HCT116 (cell line): ENCODE results near the gene LRRC61. TPM values are rescaled to one million over a fixed set of nuclear protein-coding genes. Genes with fewer than 3 reads are reported as not detected.

Experiments
- ATAC-seq: fragments of 200-7000 bp; cut with Tn5 transposase; 2 replicates; pipeline ENCODE4 v1.9.1; 2020; ENCODE audit warnings: mild to moderate bottlenecking, moderate library complexity
- BruUV-seq: library from RNA; stranded (reverse); fragments of 400-500 nt; replicated peaks from 2 replicates; lab custom pipeline; 2021; lab: Mats Ljungman, UMichigan
- CTCF ChIA-PET: fragments of 300-600 bp; sonication (Branson Sonifier 250); formaldehyde crosslinking; loops from one replicate; lab custom pipeline; 2021; ENCODE audit warnings: antibody characterized with exemption; lab: Charles Lee
- POLR2A ChIA-PET: fragments of 300-600, 350-600 bp; sonication (Branson Sonifier 250); formaldehyde crosslinking; loops from one replicate; lab custom pipeline; 2021; ENCODE audit warnings: antibody characterized with exemption; lab: Charles Lee
- RAD21 ChIA-PET, 2 experiments: fragments of 300-600 bp; sonication (Branson Sonifier 250); formaldehyde crosslinking; loops; one replicate each; lab custom pipeline; 2023; ENCODE audit warnings: low total read pairs in 2 of 2; ENCODE audit not compliant: uncharacterized antibody in 2 of 2, unreplicated experiment in 2 of 2, low non-redundant PET in 1 of 2; lab: Charles Lee
- DNase-seq: peaks from one replicate; pipeline ENCODE4 v3.0.0-alpha.2; 2010; ENCODE audit warnings: low read depth, low spot score
- H2AFZ ChIP-seq: fragments of 200-600 bp; shearing (Covaris generic), sonication (generic); 2 replicates; pipeline ENCODE4 v1.6.1; 2017; ENCODE audit warnings: low read depth, mixed run types, mixed read lengths, antibody characterized with exemption, low read length; ENCODE audit not compliant: poor library complexity, severe bottlenecking
- H3K27ac ChIP-seq: 2 replicates; pipeline ENCODE4 v1.5.1; 2012; ENCODE audit warnings: low read depth, low read length
- H3K27me3 ChIP-seq: fragments of 200-600 bp; sonication (generic); 2 replicates; pipeline ENCODE4 v1.6.1; 2016; ENCODE audit warnings: mixed run types, low read length, mixed read lengths; ENCODE audit not compliant: insufficient read depth
- H3K36me3 ChIP-seq, 2 experiments: fragments of 200-500 bp in 1 of 2; fragments of 200-600 bp in 1 of 2; sonication (Bioruptor generic) in 1 of 2; sonication (generic) in 1 of 2; 2 replicates each; pipeline versions ENCODE4 v1.5.1 to v1.6.1; 2014 to 2016; ENCODE audit warnings: low read length in 2 of 2, inconsistent platforms in 1 of 2, mixed read lengths in 1 of 2, mixed run types in 1 of 2; ENCODE audit not compliant: insufficient read depth in 2 of 2, control insufficient read depth in 1 of 2
- H3K4me1 ChIP-seq, 2 experiments: fragments of 200-600 bp in 1 of 2; sonication (generic) in 1 of 2; 2 replicates each; pipeline versions ENCODE4 v1.5.1 to v1.6.1; 2012 to 2017; ENCODE audit warnings: low read length in 2 of 2, inconsistent platforms in 1 of 2, mild to moderate bottlenecking in 1 of 2, mixed read lengths in 1 of 2, mixed run types in 1 of 2, moderate library complexity in 1 of 2; ENCODE audit not compliant: insufficient read depth in 2 of 2, control insufficient read depth in 1 of 2
- H3K4me2 ChIP-seq: fragments of 200-600 bp; sonication (generic); 2 replicates; pipeline ENCODE4 v1.6.1; 2017; ENCODE audit warnings: mixed run types, low read length, mixed read lengths
- H3K4me3 ChIP-seq, 2 experiments: fragments of 200-600 bp in 1 of 2; sonication (generic) in 1 of 2; replicated peaks in 1 of 2; 2 replicates each; pipeline ENCODE4 v1.5.1; 2011 to 2016; ENCODE audit warnings: low read length in 2 of 2, control low read depth in 1 of 2, low read depth in 1 of 2, mild to moderate bottlenecking in 1 of 2, mixed read lengths in 1 of 2, mixed run types in 1 of 2
- H3K79me2 ChIP-seq: fragments of 200-600 bp; sonication (generic); 2 replicates; pipeline ENCODE4 v1.6.1; 2017; ENCODE audit warnings: mild to moderate bottlenecking, mixed run types, low read length, moderate library complexity, mixed read lengths; ENCODE audit not compliant: insufficient read depth
- H3K9ac ChIP-seq: fragments of 200-600 bp; sonication (generic); 2 replicates; pipeline ENCODE4 v1.6.1; 2016; ENCODE audit warnings: low read length, mixed read lengths
- H3K9me2 ChIP-seq: fragments of 200-600 bp; sonication (generic), shearing (Covaris generic); 2 replicates; pipeline ENCODE4 v1.6.1; 2017; ENCODE audit warnings: mixed run types, mild to moderate bottlenecking, moderate library complexity; ENCODE audit not compliant: insufficient read depth
- H3K9me3 ChIP-seq, 2 experiments: fragments of 200-500 bp in 1 of 2; fragments of 200-600 bp in 1 of 2; sonication (Bioruptor generic) in 1 of 2; sonication (generic) in 1 of 2; 2 replicates each; pipeline ENCODE4 v1.6.1; 2014 to 2017; ENCODE audit warnings: low read length in 2 of 2, mixed read lengths in 2 of 2, inconsistent platforms in 1 of 2, low read depth in 1 of 2, mild to moderate bottlenecking in 1 of 2, mixed run types in 1 of 2, moderate library complexity in 1 of 2; ENCODE audit not compliant: control insufficient read depth in 1 of 2, insufficient read depth in 1 of 2
- H4K20me1 ChIP-seq: fragments of 200-600 bp; sonication (generic), shearing (Covaris generic); 2 replicates; pipeline ENCODE4 v1.6.1; 2017; ENCODE audit warnings: mixed run types, mild to moderate bottlenecking, moderate library complexity; ENCODE audit not compliant: insufficient read depth
- CTCF ChIP-seq, 3 experiments: fragments of 200-600 bp in 1 of 3; sonication (generic) in 1 of 3; IDR thresholded peaks in 2 of 3; conservative IDR thresholded peaks in 1 of 3; 2 replicates each; pipeline ENCODE4 v1.5.1; 2012 to 2017; ENCODE audit warnings: low read depth in 2 of 3, low read length in 2 of 3, antibody characterized with exemption in 1 of 3, borderline replicate concordance in 1 of 3, control low read depth in 1 of 3, mild to moderate bottlenecking in 1 of 3, mixed read lengths in 1 of 3, mixed run types in 1 of 3, moderate library complexity in 1 of 3; ENCODE audit not compliant: insufficient read depth in 1 of 3
- EGR1 ChIP-seq: IDR thresholded peaks from 2 replicates; pipeline ENCODE4 v1.6.1; 2012; ENCODE audit warnings: low read depth
- ELF1 ChIP-seq: IDR thresholded peaks from 2 replicates; pipeline ENCODE4 v1.6.1; 2012; ENCODE audit warnings: low read depth, borderline replicate concordance
- EZH2 ChIP-seq: fragments of 200-600 bp; sonication (generic); IDR thresholded peaks from 2 replicates; pipeline ENCODE4 v1.6.1; 2017; ENCODE audit warnings: antibody characterized with exemption, mixed run types
- EZH2phosphoT487 ChIP-seq: fragments of 200-600 bp; IDR thresholded peaks from 2 replicates; pipeline ENCODE4 v1.6.1; 2018; ENCODE audit warnings: antibody characterized with exemption, borderline replicate concordance
- JUND ChIP-seq: IDR thresholded peaks from 2 replicates; pipeline ENCODE4 v1.6.1; 2012
- POLR2A ChIP-seq: IDR thresholded peaks from 2 replicates; pipeline ENCODE4 v1.7.0; 2011; ENCODE audit warnings: borderline replicate concordance; ENCODE audit not compliant: insufficient read depth, insufficient read length; ENCODE audit errors: extremely low read depth
- POLR2AphosphoS5 ChIP-seq: IDR thresholded peaks from 2 replicates; pipeline ENCODE4 v1.6.1; 2011; ENCODE audit warnings: mild to moderate bottlenecking, low read depth, low read length, moderate library complexity
- SIN3A ChIP-seq: IDR thresholded peaks from 2 replicates; pipeline ENCODE4 v1.6.1; 2012; ENCODE audit warnings: low read depth
- SP1 ChIP-seq: IDR thresholded peaks from 2 replicates; pipeline ENCODE4 v1.6.1; 2012; ENCODE audit warnings: low read depth
- SRF ChIP-seq: IDR thresholded peaks from 2 replicates; pipeline ENCODE4 v1.6.1; 2012; ENCODE audit warnings: low read depth
- ZFX ChIP-seq: fragments of 450-650 bp; IDR thresholded peaks from 2 replicates; pipeline ENCODE4 v1.6.1; 2017
- intact Hi-C: fragments of 100-400 bp; cut with micrococcal nuclease; formaldehyde crosslinking; loops from 2 replicates; pipeline ENCODE4 v1.10.0; 2022
- total RNA-seq: library from RNA; stranded (reverse); gene quantifications from one replicate; pipeline ENCODE4 v1.2.1, GENCODE V29; 2021; ENCODE audit not compliant: unreplicated experiment
- TF ChIP-seq, protein P1 (sequence below): IDR thresholded peaks from 2 replicates; pipeline ENCODE4 v1.6.1; 2012
- TF ChIP-seq, protein P2 (sequence below): IDR thresholded peaks from 2 replicates; pipeline ENCODE4 v1.6.1; 2012
- TF ChIP-seq, protein P3 (sequence below): IDR thresholded peaks from 2 replicates; pipeline ENCODE4 v1.6.1; 2012; ENCODE audit warnings: low read depth

The LRRC61 gene
- total RNA-seq, 1 experiment from 2014 or later: 12.0 TPM

GRCh38 chr7:150313870-150314269, 9.3 kb upstream of the LRRC61 start:
- TF ChIP-seq ELF1 (no peak), JUND (no peak), EGR1 (no peak), POLR2A (no peak), CTCF (IDR thresholded peaks at IDR 0.05 in 2 of 3, conservative IDR thresholded peaks at IDR 0.05 in 1 of 3; ENCODE audit: borderline replicate concordance in 1 of 3, insufficient read depth in 1 of 3, low read depth in 2 of 3, low read length in 2 of 3) (no peak), SP1 (no peak), ZFX (no peak), POLR2AphosphoS5 (no peak), EZH2phosphoT487 (no peak), EZH2 (no peak), SRF (no peak), SIN3A (no peak)
- TF ChIP-seq, protein P1, sequence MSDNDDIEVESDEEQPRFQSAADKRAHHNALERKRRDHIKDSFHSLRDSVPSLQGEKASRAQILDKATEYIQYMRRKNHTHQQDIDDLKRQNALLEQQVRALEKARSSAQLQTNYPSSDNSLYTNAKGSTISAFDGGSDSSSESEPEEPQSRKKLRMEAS: no peak
- TF ChIP-seq, protein P2, sequence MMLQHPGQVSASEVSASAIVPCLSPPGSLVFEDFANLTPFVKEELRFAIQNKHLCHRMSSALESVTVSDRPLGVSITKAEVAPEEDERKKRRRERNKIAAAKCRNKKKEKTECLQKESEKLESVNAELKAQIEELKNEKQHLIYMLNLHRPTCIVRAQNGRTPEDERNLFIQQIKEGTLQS: no peak
- TF ChIP-seq, protein P3, sequence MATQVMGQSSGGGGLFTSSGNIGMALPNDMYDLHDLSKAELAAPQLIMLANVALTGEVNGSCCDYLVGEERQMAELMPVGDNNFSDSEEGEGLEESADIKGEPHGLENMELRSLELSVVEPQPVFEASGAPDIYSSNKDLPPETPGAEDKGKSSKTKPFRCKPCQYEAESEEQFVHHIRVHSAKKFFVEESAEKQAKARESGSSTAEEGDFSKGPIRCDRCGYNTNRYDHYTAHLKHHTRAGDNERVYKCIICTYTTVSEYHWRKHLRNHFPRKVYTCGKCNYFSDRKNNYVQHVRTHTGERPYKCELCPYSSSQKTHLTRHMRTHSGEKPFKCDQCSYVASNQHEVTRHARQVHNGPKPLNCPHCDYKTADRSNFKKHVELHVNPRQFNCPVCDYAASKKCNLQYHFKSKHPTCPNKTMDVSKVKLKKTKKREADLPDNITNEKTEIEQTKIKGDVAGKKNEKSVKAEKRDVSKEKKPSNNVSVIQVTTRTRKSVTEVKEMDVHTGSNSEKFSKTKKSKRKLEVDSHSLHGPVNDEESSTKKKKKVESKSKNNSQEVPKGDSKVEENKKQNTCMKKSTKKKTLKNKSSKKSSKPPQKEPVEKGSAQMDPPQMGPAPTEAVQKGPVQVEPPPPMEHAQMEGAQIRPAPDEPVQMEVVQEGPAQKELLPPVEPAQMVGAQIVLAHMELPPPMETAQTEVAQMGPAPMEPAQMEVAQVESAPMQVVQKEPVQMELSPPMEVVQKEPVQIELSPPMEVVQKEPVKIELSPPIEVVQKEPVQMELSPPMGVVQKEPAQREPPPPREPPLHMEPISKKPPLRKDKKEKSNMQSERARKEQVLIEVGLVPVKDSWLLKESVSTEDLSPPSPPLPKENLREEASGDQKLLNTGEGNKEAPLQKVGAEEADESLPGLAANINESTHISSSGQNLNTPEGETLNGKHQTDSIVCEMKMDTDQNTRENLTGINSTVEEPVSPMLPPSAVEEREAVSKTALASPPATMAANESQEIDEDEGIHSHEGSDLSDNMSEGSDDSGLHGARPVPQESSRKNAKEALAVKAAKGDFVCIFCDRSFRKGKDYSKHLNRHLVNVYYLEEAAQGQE: no peak
- TF ChIP-seq, all 23 proteins: peak for 0
- BruUV-seq: no TSS peak
- no peaks in the 10 kb centered on the region for H3K27me3 ChIP-seq
- H3K4me1 ChIP-seq: peaks cover 0 to 19% of the 10 kb centered on the region in 2 experiments; a peak in 3 of 4 replicates
- POLR2A ChIA-PET: no interaction called here
- CTCF ChIA-PET: no interaction called here
- no peaks in the 10 kb centered on the region for H3K79me2 ChIP-seq
- H3K4me2 ChIP-seq: no peak overlapping the region
- H3K9me3 ChIP-seq: no peaks in the 10 kb centered on the region
- 0 out of 2 replicates have a peak, but pooled peaks have one; percentile 22 for ATAC-seq
- no peak overlapping the region for H3K27ac ChIP-seq
- H3K4me3 ChIP-seq: no peak overlapping the region
- no peak overlapping the region for H2AFZ ChIP-seq
- H3K9ac ChIP-seq: no peak overlapping the region
- intact Hi-C loops: no loop called here
- no peaks in the 10 kb centered on the region for H3K36me3 ChIP-seq
- no peaks in the 10 kb centered on the region for H3K9me2 ChIP-seq
- no peaks in the 10 kb centered on the region for H4K20me1 ChIP-seq
- RAD21 ChIA-PET: no interaction called here
- DNase-seq: no peak
